Mesenchymal stem cell (in vitro differentiated cells and primary cell): ENCODE results near the gene FAM184A.

Experiments used
- DNase-seq: peaks from one replicate; pipeline ENCODE4 v3.0.0-alpha.2; 2013
- H2AFZ ChIP-seq: one replicate; pipeline ENCODE4 v1.6.1; 2013; ENCODE audit warnings: low read depth, mild to moderate bottlenecking, control low read depth, inconsistent platforms, low read length, moderate library complexity
- H2AK5ac ChIP-seq: 2 replicates; pipeline ENCODE4 v1.6.1; 2013; ENCODE audit warnings: low read length, moderate library complexity, mild to moderate bottlenecking, inconsistent platforms; ENCODE audit not compliant: severe bottlenecking
- H2BK120ac ChIP-seq: one replicate; pipeline ENCODE4 v1.6.1; 2013; ENCODE audit warnings: low read depth, mild to moderate bottlenecking, inconsistent platforms, low read length, moderate library complexity
- H2BK12ac ChIP-seq, 2 experiments: one replicate each; pipeline ENCODE4 v1.6.1; 2013; ENCODE audit warnings: inconsistent platforms in 2 of 2, low read length in 2 of 2, mild to moderate bottlenecking in 2 of 2, moderate library complexity in 2 of 2, control low read depth in 1 of 2
- H2BK15ac ChIP-seq: one replicate; pipeline ENCODE4 v1.6.1; 2013; ENCODE audit warnings: mild to moderate bottlenecking, low read depth, inconsistent platforms; ENCODE audit not compliant: poor library complexity, severe bottlenecking
- H2BK5ac ChIP-seq: 2 replicates; pipeline ENCODE4 v1.6.1; 2013; ENCODE audit warnings: low read depth, mild to moderate bottlenecking, low read length, control low read depth, inconsistent platforms; ENCODE audit not compliant: poor library complexity, severe bottlenecking
- H3K14ac ChIP-seq, 2 experiments: one replicate each; pipeline ENCODE4 v1.6.1; 2013; ENCODE audit warnings: inconsistent platforms in 2 of 2, low read length in 2 of 2, control low read depth in 1 of 2, mild to moderate bottlenecking in 1 of 2, moderate library complexity in 1 of 2
- H3K18ac ChIP-seq, 2 experiments: one replicate each; pipeline ENCODE4 v1.6.1; 2013; ENCODE audit warnings: inconsistent platforms in 2 of 2, low read length in 2 of 2, control low read depth in 1 of 2, low read depth in 1 of 2, mild to moderate bottlenecking in 1 of 2
- H3K23ac ChIP-seq, 2 experiments: one replicate each; pipeline ENCODE4 v1.6.1; 2013; ENCODE audit warnings: inconsistent platforms in 2 of 2, low read length in 2 of 2, mild to moderate bottlenecking in 2 of 2, moderate library complexity in 2 of 2, control low read depth in 1 of 2
- H3K27ac ChIP-seq: 2 replicates; pipeline ENCODE4 v1.5.1; 2013; ENCODE audit warnings: mild to moderate bottlenecking, moderate library complexity, low read length, control low read depth, inconsistent platforms; ENCODE audit not compliant: poor library complexity, severe bottlenecking
- H3K27me3 ChIP-seq, 2 experiments: 2 replicates each; pipeline versions ENCODE4 v1.6.1 to v1.7.0; 2013; ENCODE audit warnings: low read length in 2 of 2, mild to moderate bottlenecking in 2 of 2, moderate library complexity in 2 of 2, control low read depth in 1 of 2, inconsistent platforms in 1 of 2; ENCODE audit not compliant: control insufficient read depth in 1 of 2, insufficient read depth in 1 of 2
- H3K36me3 ChIP-seq, 2 experiments: 2 replicates each; pipeline versions ENCODE4 v1.6.1 to v1.7.0; 2013; ENCODE audit warnings: low read length in 2 of 2, control low read depth in 1 of 2, inconsistent platforms in 1 of 2, low read depth in 1 of 2, mild to moderate bottlenecking in 1 of 2; ENCODE audit not compliant: insufficient read depth in 2 of 2, control insufficient read depth in 1 of 2
- H3K4ac ChIP-seq, 2 experiments: one replicate each; pipeline ENCODE4 v1.6.1; 2013; ENCODE audit warnings: inconsistent platforms in 2 of 2, low read length in 2 of 2, mild to moderate bottlenecking in 2 of 2, moderate library complexity in 2 of 2, control low read depth in 1 of 2, low read depth in 1 of 2
- H3K4me1 ChIP-seq: 2 replicates; pipeline ENCODE4 v1.6.1; 2013; ENCODE audit warnings: low read depth, low read length, control low read depth; ENCODE audit not compliant: control insufficient read depth, insufficient read depth
- H3K4me2 ChIP-seq: 2 replicates; pipeline ENCODE4 v1.6.1; 2013; ENCODE audit warnings: low read length, mild to moderate bottlenecking, inconsistent platforms; ENCODE audit not compliant: poor library complexity, severe bottlenecking
- H3K4me3 ChIP-seq, 2 experiments: 2 replicates each; pipeline versions ENCODE4 v1.5.1 to v1.7.0; 2013; ENCODE audit warnings: low read length in 2 of 2, mild to moderate bottlenecking in 2 of 2, control low read depth in 1 of 2, low read depth in 1 of 2; ENCODE audit not compliant: insufficient read depth in 1 of 2
- H3K79me1 ChIP-seq: replicated peaks from 2 replicates; pipeline ENCODE4 v1.6.1; 2013; ENCODE audit warnings: mild to moderate bottlenecking, control low read depth, low read length, inconsistent platforms; ENCODE audit not compliant: poor library complexity, severe bottlenecking
- H3K9ac ChIP-seq: 2 replicates; pipeline ENCODE4 v1.7.0; 2013; ENCODE audit warnings: mild to moderate bottlenecking, low read length, moderate library complexity
- H3K9me3 ChIP-seq: 2 replicates; pipeline ENCODE4 v1.7.0; 2013; ENCODE audit warnings: mild to moderate bottlenecking, low read length; ENCODE audit not compliant: control insufficient read depth
- H4K8ac ChIP-seq: one replicate; pipeline ENCODE4 v1.6.1; 2013; ENCODE audit warnings: inconsistent platforms, mild to moderate bottlenecking, low read length, moderate library complexity
- H4K91ac ChIP-seq: one replicate; pipeline ENCODE4 v1.6.1; 2013; ENCODE audit warnings: mild to moderate bottlenecking, low read length, inconsistent platforms
- WGBS: methylation state at CpG from one replicate; pipeline ENCODE4 v1.1.7; 2013; ENCODE audit warnings: mixed read lengths; 5-methylcytosine and 5-hydroxymethylcytosine counted together

The FAM184A gene

GRCh38 chr6:118965843-118966370, 112.6 kb downstream of the FAM184A start:
- no peak overlapping the region for H2BK5ac ChIP-seq
- H3K27ac ChIP-seq: no peak overlapping the region
- H3K9ac ChIP-seq: no peak overlapping the region
- no peaks in the 10 kb centered on the region for H3K9me3 ChIP-seq
- no peaks in the 10 kb centered on the region for H3K79me1 ChIP-seq
- H3K27me3 ChIP-seq: no peaks in the 10 kb centered on the region
- no peak overlapping the region for H2AK5ac ChIP-seq
- no peak overlapping the region for H2BK120ac ChIP-seq
- no peak overlapping the region for H3K18ac ChIP-seq
- 90% methylated on average over 2 of the region's 2 CpGs for WGBS
- no peak overlapping the region for H3K14ac ChIP-seq
- H2AFZ ChIP-seq: no peak overlapping the region
- H3K4ac ChIP-seq: no peak overlapping the region
- no peaks in the 10 kb centered on the region for H3K36me3 ChIP-seq
- H3K4me3 ChIP-seq: no peak overlapping the region
- no peaks in the 10 kb centered on the region for H3K4me1 ChIP-seq
- no peak overlapping the region for H3K4me2 ChIP-seq
- no peak overlapping the region for H4K8ac ChIP-seq
- H2BK15ac ChIP-seq: no peak overlapping the region
- no peak overlapping the region for H4K91ac ChIP-seq
- no peak overlapping the region for H3K23ac ChIP-seq
- no peak overlapping the region for H2BK12ac ChIP-seq
- DNase-seq: no peak

- H2BK120ac ChIP-seq: no peak overlapping the region
- no peak overlapping the region for H3K27ac ChIP-seq
- no peak overlapping the region for H3K23ac ChIP-seq
- H3K9me3 ChIP-seq: no peaks in the 10 kb centered on the region
- no peak overlapping the region for H3K18ac ChIP-seq
- no peaks in the 10 kb centered on the region for H3K27me3 ChIP-seq
- no peak overlapping the region for H2BK15ac ChIP-seq
- H4K91ac ChIP-seq: no peak overlapping the region
- H3K36me3 ChIP-seq: no peaks in the 10 kb centered on the region
- no peak overlapping the region for H2AK5ac ChIP-seq
- H2BK5ac ChIP-seq: no peak overlapping the region
- no peaks in the 10 kb centered on the region for H3K4me1 ChIP-seq
- no peaks in the 10 kb centered on the region for H3K79me1 ChIP-seq
- no peak overlapping the region for H3K4me3 ChIP-seq
- DNase-seq: no peak
- H3K9ac ChIP-seq: no peak overlapping the region
- H2BK12ac ChIP-seq: no peak overlapping the region
- H3K4ac ChIP-seq: no peak overlapping the region
- H3K4me2 ChIP-seq: no peak overlapping the region
- H2AFZ ChIP-seq: no peak overlapping the region
- WGBS: no CpG with 5 or more reads among the region's 3 CpGs
- H3K14ac ChIP-seq: no peak overlapping the region
- no peak overlapping the region for H4K8ac ChIP-seq
These were observed 113.1 kb downstream of the FAM184A start for GRCh38 chr6:118965371-118965770.

- Histone ChIP-seq H3K4me1 (no peaks in the 10 kb centered on the region), H3K23ac (no peak overlapping the region), H2BK15ac (no peak overlapping the region), H2BK12ac (no peak overlapping the region), H3K4me2 (no peak overlapping the region), H3K27ac (no peak overlapping the region), H4K91ac (no peak overlapping the region), H3K4me3 (no peak overlapping the region), H3K36me3 (no peaks in the 10 kb centered on the region), H2BK5ac (no peak overlapping the region), H3K18ac (no peak overlapping the region), H2AK5ac (no peak overlapping the region), H3K79me1 (peaks cover 2% of the 10 kb centered on the region), H4K8ac (no peak overlapping the region), H2BK120ac (no peak overlapping the region), H2AFZ (no peak overlapping the region), H3K4ac (no peak overlapping the region), H3K14ac (no peak overlapping the region), H3K27me3 (no peaks in the 10 kb centered on the region), H3K9me3 (no peaks in the 10 kb centered on the region), H3K9ac (no peak overlapping the region)
- no peak for DNase-seq
These were observed 115.5 kb downstream of the FAM184A start for GRCh38 chr6:118963003-118963402.

GRCh38 chr6:118959903-118960302, 118.6 kb downstream of the FAM184A start:
- no peak overlapping the region for H3K4ac ChIP-seq
- H4K91ac ChIP-seq: no peak overlapping the region
- H3K14ac ChIP-seq: no peak overlapping the region
- H3K4me3 ChIP-seq: no peak overlapping the region
- no peak for DNase-seq
- H3K9me3 ChIP-seq: no peaks in the 10 kb centered on the region
- H3K23ac ChIP-seq: no peak overlapping the region
- no peak overlapping the region for H2AK5ac ChIP-seq
- no peak overlapping the region for H3K4me2 ChIP-seq
- H3K79me1 ChIP-seq: peaks cover 6% of the 10 kb centered on the region
- H3K36me3 ChIP-seq: no peaks in the 10 kb centered on the region
- no peak overlapping the region for H3K9ac ChIP-seq
- H4K8ac ChIP-seq: no peak overlapping the region
- no peak overlapping the region for H2BK5ac ChIP-seq
- no peak overlapping the region for H2BK12ac ChIP-seq
- no peak overlapping the region for H2BK120ac ChIP-seq
- H3K27ac ChIP-seq: no peak overlapping the region
- no peak overlapping the region for H2AFZ ChIP-seq
- H3K4me1 ChIP-seq: no peaks in the 10 kb centered on the region
- no peaks in the 10 kb centered on the region for H3K27me3 ChIP-seq
- no peak overlapping the region for H2BK15ac ChIP-seq
- 87% methylated on average over 4 of the region's 4 CpGs for WGBS
- no peak overlapping the region for H3K18ac ChIP-seq
